Measurements from ENCODE around the gene CLASP1.

Gene CLASP1

GRCh38 chr2:121690095-121690494 lies 40.8 kb upstream of the CLASP1 start:
- no peak overlapping the region for H3K27ac ChIP-seq (ENCODE audit: low read depth, low read length, poor library complexity, severe bottlenecking)
- TF ChIP-seq EZH2 (IDR thresholded peaks at IDR 0.05; ENCODE audit: borderline replicate concordance, low read length) (no peak), CTCF (IDR thresholded peaks at IDR 0.05; ENCODE audit: low read length) (no peak)
- no peaks in the 10 kb centered on the region for H3K9me3 ChIP-seq (ENCODE audit: low read length)
- H3K36me3 ChIP-seq (ENCODE audit: insufficient read depth, low read length), result no peaks in the 10 kb centered on the region
- H3F3A ChIP-seq (ENCODE audit: insufficient read depth, low read length), result no peaks in the 10 kb centered on the region
- peaks cover 4% of the 10 kb centered on the region for H3K4me1 ChIP-seq (ENCODE audit: insufficient read depth, low read length, severe bottlenecking)
- no peaks in the 10 kb centered on the region for H3K79me2 ChIP-seq (ENCODE audit: insufficient read depth, low read length)
- no peak overlapping the region for H2AFZ ChIP-seq (ENCODE audit: low read length)
- H3K4me3 ChIP-seq (ENCODE audit: low read depth, low read length, poor library complexity, severe bottlenecking), result no peak overlapping the region
- H4K20me1 ChIP-seq (ENCODE audit: insufficient read depth, low read length), result no peaks in the 10 kb centered on the region
- H3K27me3 ChIP-seq (ENCODE audit: insufficient read depth, low read length), result no peaks in the 10 kb centered on the region; the same call in 1 of the 2 replicates
- H3K4me2 ChIP-seq (ENCODE audit: low read length), result no peak overlapping the region
- H3K9me2 ChIP-seq (ENCODE audit: low read depth, low read length), result no peaks in the 10 kb centered on the region
- H3K9ac ChIP-seq (ENCODE audit: low read length), result no peak overlapping the region

GRCh38 chr2:121689356-121689755 lies 40.1 kb upstream of the CLASP1 start:
- H4K20me1 ChIP-seq (ENCODE audit: insufficient read depth, low read length), result no peaks in the 10 kb centered on the region
- H3K27me3 ChIP-seq (ENCODE audit: insufficient read depth, low read length), result no peaks in the 10 kb centered on the region; the same call in 1 of the 2 replicates
- H3K36me3 ChIP-seq (ENCODE audit: insufficient read depth, low read length), result no peaks in the 10 kb centered on the region
- no peaks in the 10 kb centered on the region for H3K79me2 ChIP-seq (ENCODE audit: insufficient read depth, low read length)
- no peaks in the 10 kb centered on the region for H3K4me1 ChIP-seq (ENCODE audit: insufficient read depth, low read length, severe bottlenecking)
- H3K9ac ChIP-seq (ENCODE audit: low read length), result no peak overlapping the region
- H3K27ac ChIP-seq (ENCODE audit: low read depth, low read length, poor library complexity, severe bottlenecking), result no peak overlapping the region
- H3K9me2 ChIP-seq (ENCODE audit: low read depth, low read length), result no peaks in the 10 kb centered on the region
- TF ChIP-seq CTCF (IDR thresholded peaks at IDR 0.05; ENCODE audit: low read length) (peak; percentile 15; the same call in 1 of the 2 replicates), EZH2 (IDR thresholded peaks at IDR 0.05; ENCODE audit: borderline replicate concordance, low read length) (no peak)
- no peak overlapping the region for H3K4me2 ChIP-seq (ENCODE audit: low read length)
- no peak overlapping the region for H3K4me3 ChIP-seq (ENCODE audit: low read depth, low read length, poor library complexity, severe bottlenecking)
- no peaks in the 10 kb centered on the region for H3F3A ChIP-seq (ENCODE audit: insufficient read depth, low read length)
- H3K9me3 ChIP-seq (ENCODE audit: low read length), result no peaks in the 10 kb centered on the region
- H2AFZ ChIP-seq (ENCODE audit: low read length), result no peak overlapping the region

- Histone ChIP-seq H3K4me3 (ENCODE audit: low read depth, low read length, poor library complexity, severe bottlenecking) (no peak overlapping the region), H3K36me3 (ENCODE audit: insufficient read depth, low read length) (no peaks in the 10 kb centered on the region), H4K20me1 (ENCODE audit: insufficient read depth, low read length) (no peaks in the 10 kb centered on the region), H3K27me3 (ENCODE audit: insufficient read depth, low read length) (no peaks in the 10 kb centered on the region; the same call in 1 of the 2 replicates), H3F3A (ENCODE audit: insufficient read depth, low read length) (no peaks in the 10 kb centered on the region), H3K9me3 (ENCODE audit: low read length) (no peaks in the 10 kb centered on the region), H3K9ac (ENCODE audit: low read length) (no peak overlapping the region), H3K27ac (ENCODE audit: low read depth, low read length, poor library complexity, severe bottlenecking) (no peak overlapping the region), H2AFZ (ENCODE audit: low read length) (no peak overlapping the region), H3K4me2 (ENCODE audit: low read length) (no peak overlapping the region), H3K79me2 (ENCODE audit: insufficient read depth, low read length) (no peaks in the 10 kb centered on the region), H3K4me1 (ENCODE audit: insufficient read depth, low read length, severe bottlenecking) (no peaks in the 10 kb centered on the region), H3K9me2 (ENCODE audit: low read depth, low read length) (no peaks in the 10 kb centered on the region)
- TF ChIP-seq CTCF (IDR thresholded peaks at IDR 0.05; ENCODE audit: low read length), result no peak
- no peak for TF ChIP-seq EZH2 (IDR thresholded peaks at IDR 0.05; ENCODE audit: borderline replicate concordance, low read length)
These were observed 39.6 kb upstream of the CLASP1 start for GRCh38 chr2:121688820-121689219.

All from OCI-LY1 (cell line).